Placental pericyte (primary cell): Measurements from ENCODE around the gene ZNF563. TPM values are rescaled to one million over a fixed set of nuclear protein-coding genes. Genes with fewer than 3 reads are reported as not detected.

Experiments
- small RNA-seq: library from RNA; depleted of rRNA; stranded (forward); fragments of <200 nt; gene quantifications from one replicate; pipeline ENCODE3, GENCODE V24; 2012; ENCODE audit warnings: low replicate concordance
- total RNA-seq: library from RNA; depleted of rRNA; stranded (reverse); fragments of >200 nt; gene quantifications from 2 replicates; pipeline ENCODE4 v1.2.3, GENCODE V29; 2012

The ZNF563 gene
- 0.22 and 0.43 TPM in 2 replicates for total RNA-seq

GRCh38 chr19:12333162-12334159, at the start of gene ZNF563:
Gene ZNF563 (minus strand): TSS chr19:12333633. CDS start chr19:12333482, 151 bp downstream.

GRCh38 chr19:12365236-12366162, 32.1 kb upstream of the ZNF563 start, which contains the start of gene ZNF442:
Gene ZNF442 (minus strand): TSS chr19:12365683. CDS start chr19:12363631, 2,052 bp downstream.

GRCh38 chr19:12294249-12295158, 38.9 kb downstream of the ZNF563 start, which contains the start of gene ZNF44:
Gene ZNF44 (minus strand): TSS chr19:12294883. CDS start chr19:12294694, 189 bp downstream.

Small RNA genes lying within 50 kb of the gene (small RNA-seq; reads per million reads assigned to genes)
- not detected for gene RPS29P23

Other genes with a start within 250 kb of the ZNF563 start
- gene ZNF20, start 193.3 kb downstream of the ZNF563 start, total RNA-seq: 2.8 and 3.6 TPM in 2 replicates
- 7.0 and 12.3 TPM in 2 replicates for gene ZNF625, start 176.9 kb downstream of the ZNF563 start, total RNA-seq
- 4.4 and 8.0 TPM in 2 replicates for gene ZNF136, start 170.5 kb downstream of the ZNF563 start, total RNA-seq
- gene ZNF44, start 38.8 kb downstream of the ZNF563 start, total RNA-seq: 4.4 and 4.7 TPM in 2 replicates
- gene ZNF442, start 32.0 kb upstream of the ZNF563 start, total RNA-seq: 0.44 and 0.72 TPM in 2 replicates
- gene ZNF799, start 67.6 kb upstream of the ZNF563 start, total RNA-seq: 1.1 and 2.0 TPM in 2 replicates
- 0.88 and 2.6 TPM in 2 replicates for gene ZNF443, start 107.4 kb upstream of the ZNF563 start, total RNA-seq
- 0.66 and 1.9 TPM in 2 replicates for gene ZNF709, start 151.2 kb upstream of the ZNF563 start, total RNA-seq
- 3.9 and 5.3 TPM in 2 replicates for gene ZNF564, start 217.8 kb upstream of the ZNF563 start, total RNA-seq